Prostate gland (tissue), 2 donors: ENCODE data around the gene TBC1D24. TPM values are rescaled to one million over a fixed set of nuclear protein-coding genes. Genes with fewer than 3 reads are reported as not detected.

Source experiments
- DNase-seq: peaks from one replicate; pipeline ENCODE4 v3.0.0-alpha.2; 2019; ENCODE audit warnings: low spot score
- H3K27ac ChIP-seq, 2 donors: fragments of 200-600 bp; sonication (generic); 2 replicates each; pipeline ENCODE4 v1.5.1; 2017 to 2019
- H3K27me3 ChIP-seq: fragments of 200-600 bp; sonication (generic); replicated peaks from 2 replicates; pipeline ENCODE4 v1.5.1; 2019; ENCODE audit not compliant: insufficient read depth
- H3K36me3 ChIP-seq, 2 donors: fragments of 200-600 bp; sonication (generic); 1 replicate in 1 of 2; 2 replicates in 1 of 2; pipeline versions ENCODE4 v1.5.1 to v1.8.1; 2017 to 2019
- H3K4me1 ChIP-seq: fragments of 200-600 bp; sonication (generic); replicated peaks from 2 replicates; pipeline ENCODE4 v1.5.1; 2019
- H3K4me3 ChIP-seq, 2 donors: fragments of 200-600 bp; sonication (generic); 2 replicates each; pipeline ENCODE4 v1.5.1; 2017 to 2019
- H3K9me3 ChIP-seq: fragments of 200-600 bp; sonication (generic); 2 replicates; pipeline ENCODE4 v1.5.1; 2017
- POLR2A ChIP-seq: fragments of 450-650 bp; IDR thresholded peaks from one replicate; pipeline ENCODE4 v1.6.1; 2016; ENCODE audit warnings: antibody characterized with exemption, mild to moderate bottlenecking
- POLR2AphosphoS5 ChIP-seq: sonication (generic); formaldehyde crosslinking; IDR thresholded peaks from one replicate; pipeline ENCODE4 v1.6.1; 2017; ENCODE audit warnings: antibody characterized with exemption
- WGBS: methylation state at CpG from one replicate; pipeline ENCODE4 v1.1.5; 2018; 5-methylcytosine and 5-hydroxymethylcytosine counted together
- intact Hi-C: fragments of 100-400 bp; cut with DNase I; formaldehyde crosslinking; loops from one replicate; pipeline ENCODE4 v1.14.2; 2022
- total RNA-seq, 2 donors: library from RNA; depleted of rRNA; stranded (reverse); fragments of >200 nt; gene quantifications; one replicate each; pipeline ENCODE4 v1.1.0, GENCODE V29; 2016
- TF ChIP-seq, protein P1 (sequence below), 4 experiments: fragments of 200-600 bp in 2 of 4; fragments of 450-650 bp in 2 of 4; sonication (generic) in 2 of 4; IDR thresholded peaks; 1 replicate in 3 of 4; 2 replicates in 1 of 4; pipeline ENCODE4 v1.5.1; 2016 to 2019; ENCODE audit warnings: antibody characterized with exemption in 4 of 4, mild to moderate bottlenecking in 2 of 4, moderate library complexity in 2 of 4

Gene TBC1D24
- total RNA-seq, 2 donors from 2014 or later: 22.4 to 26.2 TPM

DNA sequence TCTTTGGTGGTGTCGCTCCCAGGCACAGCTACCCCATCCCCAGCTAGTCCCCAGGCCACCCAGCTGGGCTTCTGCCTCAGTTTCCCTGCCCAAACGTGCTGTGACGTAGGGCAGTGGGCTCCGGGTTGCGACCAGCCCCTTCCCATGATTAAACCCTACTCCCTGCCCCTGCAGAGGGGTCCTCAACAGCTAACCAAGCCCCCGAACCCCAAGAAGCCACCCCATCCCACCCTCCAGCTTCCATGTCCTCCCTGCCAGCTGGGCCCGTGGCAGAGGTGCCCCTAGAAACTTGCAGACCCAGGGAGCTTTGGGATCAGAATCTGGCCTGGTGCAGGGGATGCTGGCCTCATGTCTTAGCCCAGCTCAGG is 4.7 kb upstream of the TBC1D24 start:
- H3K27me3 ChIP-seq: no peaks in the 10 kb centered on the region
- WGBS: 85% methylated on average over 6 of the region's 7 CpGs

DNA sequence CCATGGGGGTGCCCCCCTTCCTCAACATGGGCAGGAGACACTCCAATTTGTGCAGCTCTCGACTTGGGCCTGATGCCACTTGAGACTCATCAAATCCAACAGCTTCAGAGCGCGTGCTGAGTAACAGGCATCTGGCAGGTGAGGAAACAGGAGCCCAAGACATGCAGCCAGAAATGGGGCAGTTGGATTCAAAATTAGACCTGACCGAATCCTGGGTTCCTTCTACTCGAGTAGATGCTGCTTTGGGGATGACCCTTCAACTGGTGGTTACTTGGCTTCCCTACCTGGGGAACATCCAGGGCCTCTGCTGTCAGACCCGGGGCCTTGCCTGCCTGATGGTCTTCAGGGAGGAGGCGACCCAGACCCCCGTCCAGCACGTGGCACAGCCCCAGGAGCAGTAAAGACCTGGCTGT is 4.3 kb upstream of the TBC1D24 start:
- H3K27me3 ChIP-seq: no peaks in the 10 kb centered on the region
- 24% methylated on average over 9 of the region's 9 CpGs for WGBS
- TF ChIP-seq POLR2AphosphoS5 (no peak), POLR2A (no peak)
- TF ChIP-seq, protein P1, sequence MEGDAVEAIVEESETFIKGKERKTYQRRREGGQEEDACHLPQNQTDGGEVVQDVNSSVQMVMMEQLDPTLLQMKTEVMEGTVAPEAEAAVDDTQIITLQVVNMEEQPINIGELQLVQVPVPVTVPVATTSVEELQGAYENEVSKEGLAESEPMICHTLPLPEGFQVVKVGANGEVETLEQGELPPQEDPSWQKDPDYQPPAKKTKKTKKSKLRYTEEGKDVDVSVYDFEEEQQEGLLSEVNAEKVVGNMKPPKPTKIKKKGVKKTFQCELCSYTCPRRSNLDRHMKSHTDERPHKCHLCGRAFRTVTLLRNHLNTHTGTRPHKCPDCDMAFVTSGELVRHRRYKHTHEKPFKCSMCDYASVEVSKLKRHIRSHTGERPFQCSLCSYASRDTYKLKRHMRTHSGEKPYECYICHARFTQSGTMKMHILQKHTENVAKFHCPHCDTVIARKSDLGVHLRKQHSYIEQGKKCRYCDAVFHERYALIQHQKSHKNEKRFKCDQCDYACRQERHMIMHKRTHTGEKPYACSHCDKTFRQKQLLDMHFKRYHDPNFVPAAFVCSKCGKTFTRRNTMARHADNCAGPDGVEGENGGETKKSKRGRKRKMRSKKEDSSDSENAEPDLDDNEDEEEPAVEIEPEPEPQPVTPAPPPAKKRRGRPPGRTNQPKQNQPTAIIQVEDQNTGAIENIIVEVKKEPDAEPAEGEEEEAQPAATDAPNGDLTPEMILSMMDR (IDR thresholded peaks at IDR 0.05): no peak
- peaks cover 12% of the 10 kb centered on the region for H3K4me1 ChIP-seq
- H3K9me3 ChIP-seq: no peaks in the 10 kb centered on the region
- no peak for DNase-seq
- no peak overlapping the region for H3K27ac ChIP-seq
- no peaks in the 10 kb centered on the region for H3K36me3 ChIP-seq
- intact Hi-C loops: no loop called here
- H3K4me3 ChIP-seq: no peak overlapping the region

More for the DNA sequence above, 4.7 kb upstream of the TBC1D24 start:
- Histone ChIP-seq H3K4me3 (no peak overlapping the region), H3K36me3 (no peaks in the 10 kb centered on the region), H3K4me1 (peaks cover 12% of the 10 kb centered on the region), H3K9me3 (no peaks in the 10 kb centered on the region), H3K27ac (no peak overlapping the region)
- DNase-seq: no peak
- intact Hi-C loops: no loop called here
- TF ChIP-seq, protein P1 (IDR thresholded peaks at IDR 0.05): no peak
- TF ChIP-seq POLR2A: no peak
- TF ChIP-seq POLR2AphosphoS5: no peak

DNA sequence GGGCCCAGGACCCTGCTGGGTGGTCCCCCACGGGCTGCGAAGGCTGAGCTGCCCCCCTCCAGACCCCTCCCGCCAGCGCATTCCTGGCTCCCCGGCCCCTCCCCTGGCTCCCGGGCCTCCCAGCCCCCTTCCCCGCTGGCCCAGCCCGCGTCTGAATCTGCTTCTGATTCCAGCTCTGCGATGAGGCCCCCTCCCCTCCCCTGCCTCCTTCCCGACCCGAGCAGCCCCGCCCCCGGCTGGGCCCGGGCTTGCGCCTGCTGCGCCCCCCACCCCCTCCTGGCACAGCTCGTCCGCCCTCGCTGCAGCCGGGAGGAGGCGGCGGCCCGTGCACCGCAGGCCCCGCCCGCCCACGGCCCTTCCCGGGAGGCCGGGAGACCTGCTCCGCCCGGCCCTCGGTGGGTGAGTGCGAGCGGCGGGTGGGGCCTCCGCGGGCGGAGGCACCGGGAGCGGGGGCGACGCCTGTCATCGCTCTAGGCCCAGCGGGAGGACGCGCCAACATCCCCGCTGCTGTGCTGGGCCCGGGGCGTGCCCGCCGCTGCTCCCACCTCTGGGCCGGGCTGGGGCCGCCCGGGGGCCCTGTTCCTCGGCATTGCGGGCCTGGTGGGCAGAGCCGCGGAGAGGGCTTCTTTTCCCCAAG is 3.8 kb upstream of the TBC1D24 start, which contains the start of gene NTN3:
NTN3 (plus strand) TSS at position 282 of the 637 bp plus-strand sequence. CDS start 405 bp downstream, outside the sequence.
- Histone ChIP-seq H3K4me3 (peak within 1 kb of the TSS; percentile 4 to 24), H3K4me1 (peaks cover 12% of the 10 kb centered on the region), H3K9me3 (no peaks in the 10 kb centered on the region), H3K27me3 (no peaks in the 10 kb centered on the region), H3K27ac (no peak within 1 kb of the TSS), H3K36me3 (no peaks in the 10 kb centered on the region)
- DNase-seq: no peak
- no peak for TF ChIP-seq POLR2A
- intact Hi-C loops: no loop called here
- WGBS: 3% methylated on average over 19 of the region's 59 CpGs

DNA sequence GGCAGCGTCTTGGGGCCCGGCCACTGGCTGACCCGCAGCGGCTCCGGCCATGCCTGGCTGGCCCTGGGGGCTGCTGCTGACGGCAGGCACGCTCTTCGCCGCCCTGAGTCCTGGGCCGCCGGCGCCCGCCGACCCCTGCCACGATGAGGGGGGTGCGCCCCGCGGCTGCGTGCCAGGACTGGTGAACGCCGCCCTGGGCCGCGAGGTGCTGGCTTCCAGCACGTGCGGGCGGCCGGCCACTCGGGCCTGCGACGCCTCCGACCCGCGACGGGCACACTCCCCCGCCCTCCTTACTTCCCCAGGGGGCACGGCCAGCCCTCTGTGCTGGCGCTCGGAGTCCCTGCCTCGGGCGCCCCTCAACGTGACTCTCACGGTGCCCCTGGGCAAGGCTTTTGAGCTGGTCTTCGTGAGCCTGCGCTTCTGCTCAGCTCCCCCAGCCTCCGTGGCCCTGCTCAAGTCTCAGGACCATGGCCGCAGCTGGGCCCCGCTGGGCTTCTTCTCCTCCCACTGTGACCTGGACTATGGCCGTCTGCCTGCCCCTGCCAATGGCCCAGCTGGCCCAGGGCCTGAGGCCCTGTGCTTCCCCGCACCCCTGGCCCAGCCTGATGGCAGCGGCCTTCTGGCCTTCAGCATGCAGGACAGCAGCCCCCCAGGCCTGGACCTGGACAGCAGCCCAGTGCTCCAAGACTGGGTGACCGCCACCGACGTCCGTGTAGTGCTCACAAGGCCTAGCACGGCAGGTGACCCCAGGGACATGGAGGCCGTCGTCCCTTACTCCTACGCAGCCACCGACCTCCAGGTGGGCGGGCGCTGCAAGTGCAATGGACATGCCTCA is 3.1 kb upstream of the TBC1D24 start:
- intact Hi-C loops: no loop called here
- 56% methylated on average over 44 of the region's 61 CpGs for WGBS
- Histone ChIP-seq H3K9me3 (no peaks in the 10 kb centered on the region), H3K27me3 (no peaks in the 10 kb centered on the region), H3K36me3 (no peaks in the 10 kb centered on the region), H3K4me1 (peaks cover 12% of the 10 kb centered on the region), H3K27ac (no peak overlapping the region), H3K4me3 (peak overlapping the region in 1 of 2 donors; percentile 24)
- TF ChIP-seq, protein P1 (IDR thresholded peaks at IDR 0.05): no peak
- TF ChIP-seq POLR2A: no peak
- no peak for TF ChIP-seq POLR2AphosphoS5
- no peak for DNase-seq

DNA sequence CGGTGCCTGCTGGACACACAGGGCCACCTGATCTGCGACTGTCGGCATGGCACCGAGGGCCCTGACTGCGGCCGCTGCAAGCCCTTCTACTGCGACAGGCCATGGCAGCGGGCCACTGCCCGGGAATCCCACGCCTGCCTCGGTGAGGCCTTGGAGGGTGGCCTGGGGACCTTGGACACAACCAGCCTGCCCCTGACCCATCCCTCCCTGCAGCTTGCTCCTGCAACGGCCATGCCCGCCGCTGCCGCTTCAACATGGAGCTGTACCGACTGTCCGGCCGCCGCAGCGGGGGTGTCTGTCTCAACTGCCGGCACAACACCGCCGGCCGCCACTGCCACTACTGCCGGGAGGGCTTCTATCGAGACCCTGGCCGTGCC is 2.5 kb upstream of the TBC1D24 start:
- Histone ChIP-seq H3K4me1 (peaks cover 12% of the 10 kb centered on the region), H3K9me3 (no peaks in the 10 kb centered on the region), H3K27me3 (no peaks in the 10 kb centered on the region), H3K36me3 (no peaks in the 10 kb centered on the region), H3K4me3 (no peak overlapping the region), H3K27ac (no peak overlapping the region)
- no peak for DNase-seq
- intact Hi-C loops: no loop called here
- WGBS: 96% methylated on average over 18 of the region's 27 CpGs
- TF ChIP-seq, protein P1 (IDR thresholded peaks at IDR 0.05): no peak
- TF ChIP-seq POLR2A (no peak), POLR2AphosphoS5 (no peak)
